GM23248 (cell line): ENCODE data around the gene UGT1A10. TPM values are rescaled to one million over a fixed set of nuclear protein-coding genes. Genes with fewer than 3 reads are reported as not detected.

Experiments used
- DNase-seq: peaks from one replicate; pipeline ENCODE4 v3.0.0-alpha.2; 2015
- H2AFZ ChIP-seq: fragments of 200-600 bp; sonication (generic); 2 replicates; pipeline ENCODE4 v1.6.1; 2016; ENCODE audit warnings: antibody characterized with exemption
- H3F3A ChIP-seq: fragments of 200-600 bp; sonication (generic); 2 replicates; pipeline ENCODE4 v1.6.1; 2016; ENCODE audit warnings: mild to moderate bottlenecking, antibody characterized with exemption, mixed run types; ENCODE audit not compliant: insufficient read depth
- H3K27ac ChIP-seq: fragments of 200-600 bp; sonication (generic); 2 replicates; pipeline ENCODE4 v1.5.1; 2016; ENCODE audit warnings: mild to moderate bottlenecking
- H3K27me3 ChIP-seq: fragments of 200-600 bp; sonication (generic); replicated peaks from 2 replicates; pipeline ENCODE4 v1.6.1; 2016; ENCODE audit warnings: mild to moderate bottlenecking; ENCODE audit not compliant: insufficient read depth
- H3K36me3 ChIP-seq: fragments of 200-600 bp; sonication (generic); 2 replicates; pipeline ENCODE4 v1.6.1; 2016; ENCODE audit warnings: low read depth, mild to moderate bottlenecking
- H3K4me1 ChIP-seq: fragments of 200-600 bp; sonication (generic); 2 replicates; pipeline ENCODE4 v1.6.1; 2016; ENCODE audit warnings: mild to moderate bottlenecking; ENCODE audit not compliant: insufficient read depth
- H3K4me2 ChIP-seq: fragments of 200-600 bp; sonication (generic); one replicate; pipeline ENCODE4 v1.6.1; 2016; ENCODE audit warnings: mild to moderate bottlenecking; ENCODE audit not compliant: unreplicated experiment
- H3K4me3 ChIP-seq: fragments of 200-600 bp; sonication (generic); 2 replicates; pipeline ENCODE4 v1.5.1; 2016; ENCODE audit warnings: mild to moderate bottlenecking
- H3K79me2 ChIP-seq: fragments of 200-600 bp; sonication (generic); 2 replicates; pipeline ENCODE4 v1.6.1; 2016; ENCODE audit warnings: mild to moderate bottlenecking; ENCODE audit not compliant: insufficient read depth
- H3K9ac ChIP-seq: fragments of 200-600 bp; sonication (generic); 2 replicates; pipeline ENCODE4 v1.6.1; 2016; ENCODE audit warnings: mild to moderate bottlenecking
- H3K9me2 ChIP-seq: fragments of 200-600 bp; sonication (generic); 2 replicates; pipeline ENCODE4 v1.6.1; 2016; ENCODE audit warnings: mixed run types, mild to moderate bottlenecking, moderate library complexity; ENCODE audit not compliant: insufficient read depth
- H3K9me3 ChIP-seq: fragments of 200-600 bp; sonication (generic); one replicate; pipeline ENCODE4 v1.6.1; 2017; ENCODE audit warnings: low read depth
- H4K20me1 ChIP-seq: fragments of 200-600 bp; sonication (generic); 2 replicates; pipeline ENCODE4 v1.6.0; 2016; ENCODE audit not compliant: insufficient read depth
- EZH2 ChIP-seq: fragments of 200-600 bp; sonication (generic); IDR thresholded peaks from 2 replicates; pipeline ENCODE4 v1.6.1; 2018; ENCODE audit warnings: antibody characterized with exemption, mild to moderate bottlenecking; ENCODE audit not compliant: insufficient read depth, poor library complexity, severe bottlenecking
- EZH2phosphoT487 ChIP-seq: fragments of 200-600 bp; sonication (generic); IDR thresholded peaks from 2 replicates; pipeline ENCODE4 v1.6.1; 2018; ENCODE audit warnings: antibody characterized with exemption, moderate library complexity, mild to moderate bottlenecking, low read depth; ENCODE audit not compliant: insufficient read depth
- WGBS, 2 experiments: methylation state at CpG; one replicate each; pipeline ENCODE4 v1.1.6; 2015 to 2017; ENCODE audit warnings: low lambda C conversion rate in 2 of 2, low coverage in 1 of 2; ENCODE audit errors: missing lambda C conversion rate in 2 of 2; 5-methylcytosine and 5-hydroxymethylcytosine counted together
- in situ Hi-C: fragments of 300-500 bp; cut with MboI; formaldehyde crosslinking; loops from 2 replicates; pipeline ENCODE4 v1.15.0; 2020
- polyA plus RNA-seq: library from polyadenylated mRNA; unstranded; fragments of >200 nt; fragmentation: Nextera tagmentation; extraction: Ambion mirVana; gene quantifications from 2 replicates; pipeline ENCODE4 v1.2.1, GENCODE V29; 2016
- total RNA-seq: library from RNA; depleted of rRNA; stranded (reverse); fragments of >200 nt; shearing (Covaris generic); gene quantifications from 2 replicates; pipeline ENCODE4 v1.2.3, GENCODE V29; 2014

Gene UGT1A10
- total and polyA plus RNA-seq, 2 experiments from 2014 or later = not detected

GRCh38 chr2:233681521-233682099 lies 45.4 kb downstream of the UGT1A10 start, which contains the start of gene UGT1A7:
TSS of gene UGT1A7 (plus strand) at chr2:233681901. CDS start at chr2:233681938, 37 bp downstream.
- WGBS, 2 experiments = 25 to 27% methylated on average over 5 of the region's 5 CpGs
- H3K4me3 ChIP-seq = no peak within 1 kb of the TSS
- H3K27me3 ChIP-seq = no peaks in the 10 kb centered on the region
- no peak within 1 kb of the TSS for H3K4me2 ChIP-seq
- no peak within 1 kb of the TSS for H3K27ac ChIP-seq
- TF ChIP-seq EZH2 = no peak
- TF ChIP-seq EZH2phosphoT487 = no peak
- H2AFZ ChIP-seq = no peak within 1 kb of the TSS
- no peaks in the 10 kb centered on the region for H3K79me2 ChIP-seq
- no peaks in the 10 kb centered on the region for H3K9me2 ChIP-seq
- no peaks in the 10 kb centered on the region for H3F3A ChIP-seq
- DNase-seq = no peak
- in situ Hi-C loops = no loop called here
- H4K20me1 ChIP-seq = no peaks in the 10 kb centered on the region
- H3K4me1 ChIP-seq = no peaks in the 10 kb centered on the region
- H3K9me3 ChIP-seq = no peaks in the 10 kb centered on the region
- H3K9ac ChIP-seq = no peak within 1 kb of the TSS
- H3K36me3 ChIP-seq = no peaks in the 10 kb centered on the region

GRCh38 chr2:233684640-233685039 lies 48.4 kb downstream of the UGT1A10 start:
- H3K9me2 ChIP-seq = no peaks in the 10 kb centered on the region
- H3K36me3 ChIP-seq = no peaks in the 10 kb centered on the region
- 14 to 20% methylated on average over 1 of the region's 1 CpG for WGBS, 2 experiments
- no peak overlapping the region for H3K4me2 ChIP-seq
- no peaks in the 10 kb centered on the region for H3F3A ChIP-seq
- in situ Hi-C loops = no loop called here
- H3K9ac ChIP-seq = no peak overlapping the region
- H2AFZ ChIP-seq = no peak overlapping the region
- H3K4me3 ChIP-seq = no peak overlapping the region
- DNase-seq = no peak
- TF ChIP-seq EZH2phosphoT487 (no peak), EZH2 (no peak)
- H4K20me1 ChIP-seq = no peaks in the 10 kb centered on the region
- H3K9me3 ChIP-seq = no peaks in the 10 kb centered on the region
- no peak overlapping the region for H3K27ac ChIP-seq
- no peaks in the 10 kb centered on the region for H3K27me3 ChIP-seq
- no peaks in the 10 kb centered on the region for H3K4me1 ChIP-seq
- H3K79me2 ChIP-seq = no peaks in the 10 kb centered on the region

GRCh38 chr2:233686928-233687327 lies 50.7 kb downstream of the UGT1A10 start:
- Histone ChIP-seq H3F3A (no peaks in the 10 kb centered on the region), H3K9me2 (no peaks in the 10 kb centered on the region), H3K79me2 (no peaks in the 10 kb centered on the region), H3K36me3 (no peaks in the 10 kb centered on the region), H3K4me1 (no peaks in the 10 kb centered on the region), H3K4me2 (no peak overlapping the region), H3K9me3 (no peaks in the 10 kb centered on the region), H4K20me1 (no peaks in the 10 kb centered on the region), H2AFZ (no peak overlapping the region), H3K27me3 (0 out of 2 replicates have a peak, but pooled peaks cover 7% of the 10 kb centered on the region), H3K27ac (no peak overlapping the region), H3K4me3 (no peak overlapping the region), H3K9ac (no peak overlapping the region)
- in situ Hi-C loops = no loop called here
- TF ChIP-seq EZH2 (no peak), EZH2phosphoT487 (no peak)
- no peak for DNase-seq
- WGBS, 2 experiments = 49 to 50% methylated on average over 5 of the region's 5 CpGs

GRCh38 chr2:233688341-233688740 lies 52.1 kb downstream of the UGT1A10 start:
- Histone ChIP-seq H3F3A (no peaks in the 10 kb centered on the region), H3K79me2 (no peaks in the 10 kb centered on the region), H3K9me3 (no peaks in the 10 kb centered on the region), H3K9me2 (no peaks in the 10 kb centered on the region), H3K27me3 (peaks cover 19% of the 10 kb centered on the region), H3K4me1 (no peaks in the 10 kb centered on the region), H3K9ac (no peak overlapping the region), H4K20me1 (no peaks in the 10 kb centered on the region), H3K36me3 (no peaks in the 10 kb centered on the region), H2AFZ (no peak overlapping the region), H3K4me3 (no peak overlapping the region), H3K4me2 (no peak overlapping the region), H3K27ac (no peak overlapping the region)
- TF ChIP-seq EZH2phosphoT487 = no peak
- no peak for TF ChIP-seq EZH2
- 13 to 15% methylated on average over 5 of the region's 5 CpGs for WGBS, 2 experiments
- in situ Hi-C loops = no loop called here
- DNase-seq = no peak

- Histone ChIP-seq H3K27ac (no peak overlapping the region), H3K27me3 (peaks cover 19% of the 10 kb centered on the region), H3K4me2 (no peak overlapping the region), H3K9me2 (no peaks in the 10 kb centered on the region), H3K36me3 (no peaks in the 10 kb centered on the region), H3K9ac (no peak overlapping the region), H3K9me3 (no peaks in the 10 kb centered on the region), H2AFZ (no peak overlapping the region), H3F3A (no peaks in the 10 kb centered on the region), H3K79me2 (no peaks in the 10 kb centered on the region), H3K4me1 (no peaks in the 10 kb centered on the region), H3K4me3 (no peak overlapping the region), H4K20me1 (no peaks in the 10 kb centered on the region)
- in situ Hi-C loops = no loop called here
- no peak for DNase-seq
- no peak for TF ChIP-seq EZH2phosphoT487
- no peak for TF ChIP-seq EZH2
Observed at GRCh38 chr2:233689031-233689430, 52.8 kb downstream of the UGT1A10 start.
